Daoy (cell line): ENCODE results near the gene NEK6. TPM values are rescaled to one million over a fixed set of nuclear protein-coding genes. Genes with fewer than 3 reads are reported as not detected.

Experiments used
- DNase-seq: peaks from one replicate; pipeline ENCODE4 v3.0.0-alpha.2; 2015; ENCODE audit warnings: low read depth
- total RNA-seq: library from RNA; depleted of rRNA; stranded (reverse); fragments of >200 nt; shearing (Covaris generic); gene quantifications from 2 replicates; pipeline ENCODE4 v1.2.3, GENCODE V29; 2014

The NEK6 gene
- total RNA-seq, 1 experiment from 2014 or later, result 41.9 TPM

DNA sequence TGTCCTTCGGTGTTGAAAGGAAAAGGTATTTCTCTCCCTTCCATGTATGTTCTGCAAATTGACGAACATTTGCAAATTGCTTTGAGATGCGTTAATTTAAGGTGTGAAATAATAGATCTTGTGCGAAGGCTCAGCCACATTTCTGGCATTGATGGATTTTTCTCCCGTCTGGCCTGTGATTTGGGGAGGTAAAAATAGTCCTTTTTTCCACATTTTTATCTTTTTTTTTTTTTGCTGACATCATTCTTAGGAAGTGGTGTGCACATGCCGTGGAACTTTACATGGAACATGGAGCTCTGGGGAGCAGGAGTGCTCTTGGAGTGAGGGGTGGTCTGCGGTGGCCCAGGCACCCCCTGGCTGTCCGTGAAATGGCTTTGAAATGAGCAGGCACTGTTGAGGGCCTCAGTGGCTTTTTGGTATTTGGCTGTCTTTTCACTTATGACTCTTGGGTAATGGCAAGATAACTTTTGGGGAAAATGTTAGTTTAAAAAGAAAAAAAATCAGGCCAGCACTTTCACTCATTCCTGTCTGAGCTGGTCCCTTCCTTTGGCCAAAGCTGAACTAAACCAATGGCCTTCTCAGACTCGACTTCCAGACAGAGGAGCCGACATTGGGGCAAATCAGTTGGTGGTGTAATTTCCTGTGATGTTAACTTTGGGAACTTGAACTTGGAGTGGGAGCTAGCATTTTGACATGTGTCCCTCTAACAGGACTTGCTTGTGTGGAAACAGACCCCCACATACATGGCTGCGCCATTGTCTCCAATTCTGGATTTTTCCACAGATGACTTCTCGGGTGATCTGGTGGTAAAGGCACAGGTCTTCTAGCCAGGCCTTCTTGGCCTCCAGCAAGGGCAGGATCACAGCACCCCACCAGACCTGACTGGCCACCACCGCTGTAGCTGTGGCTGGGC lies 4.2 kb downstream of the NEK6 start:
- DNase-seq, result no peak

DNA sequence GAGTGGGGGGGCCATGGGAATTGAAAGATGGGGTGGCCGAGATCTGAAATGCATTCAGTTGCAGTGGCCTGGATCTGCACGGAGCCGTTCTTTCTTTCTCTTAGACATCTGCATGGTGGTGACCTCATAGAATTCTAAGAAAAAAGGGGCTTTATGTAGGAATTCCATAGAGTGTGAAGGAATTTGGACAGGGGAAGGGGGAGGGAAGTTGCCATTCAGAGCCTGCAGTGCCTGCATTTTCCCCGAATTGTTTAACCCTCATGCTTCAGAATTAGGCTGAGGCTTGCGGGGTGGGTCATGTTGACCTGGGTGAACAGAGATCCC lies 4.9 kb downstream of the NEK6 start:
- no peak for DNase-seq

DNA sequence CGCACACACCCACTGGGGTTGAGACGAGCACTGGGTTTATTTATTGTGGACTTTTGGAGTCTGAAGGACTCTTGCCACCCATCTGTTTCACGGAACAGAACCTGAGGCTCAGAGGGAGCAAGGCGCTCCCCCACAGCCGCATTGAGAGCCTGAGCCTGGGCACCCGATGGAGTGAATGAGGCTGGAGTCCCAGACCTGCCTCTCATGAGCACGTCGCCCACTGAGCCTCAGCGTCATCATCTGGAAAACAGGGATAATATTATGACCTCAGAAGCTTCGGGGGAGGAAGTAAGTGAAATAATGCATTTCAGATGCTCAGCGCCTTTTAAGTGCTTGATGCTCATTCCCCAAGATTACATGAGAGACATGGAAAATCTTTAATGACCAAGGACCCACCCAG lies 5.5 kb downstream of the NEK6 start:
- DNase-seq, result no peak

DNA sequence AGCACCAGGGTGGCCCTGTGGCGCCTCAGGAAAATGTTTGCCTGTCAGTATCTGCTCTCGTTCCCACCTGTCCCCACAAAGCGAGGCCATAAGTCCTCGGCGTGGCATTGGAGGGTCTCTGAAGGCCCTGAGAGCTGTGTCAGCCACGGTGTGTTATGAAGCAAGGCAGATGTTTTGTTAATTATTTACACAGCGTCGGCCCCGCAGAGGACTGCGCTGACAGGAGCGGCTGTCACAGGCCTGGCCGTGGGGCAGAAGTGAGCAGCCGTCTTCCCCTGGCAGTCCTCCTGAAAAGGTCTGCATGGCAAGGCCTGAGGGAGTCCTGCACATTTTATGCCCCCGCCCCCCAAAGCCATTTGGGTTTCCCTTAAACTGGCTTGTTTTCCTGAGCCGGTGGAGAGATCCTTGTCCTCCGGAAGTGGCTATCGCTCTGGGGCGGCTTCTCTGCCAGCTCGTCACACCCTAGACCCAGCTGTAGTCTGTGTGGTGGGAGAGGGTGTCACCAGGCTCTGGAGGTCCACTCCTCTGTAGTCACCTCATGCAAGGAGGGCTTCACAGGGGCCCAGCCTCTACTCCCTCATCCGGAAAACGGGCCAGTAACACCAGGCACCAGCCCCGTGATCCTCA lies 6.2 kb downstream of the NEK6 start:
- DNase-seq, result no peak

DNA sequence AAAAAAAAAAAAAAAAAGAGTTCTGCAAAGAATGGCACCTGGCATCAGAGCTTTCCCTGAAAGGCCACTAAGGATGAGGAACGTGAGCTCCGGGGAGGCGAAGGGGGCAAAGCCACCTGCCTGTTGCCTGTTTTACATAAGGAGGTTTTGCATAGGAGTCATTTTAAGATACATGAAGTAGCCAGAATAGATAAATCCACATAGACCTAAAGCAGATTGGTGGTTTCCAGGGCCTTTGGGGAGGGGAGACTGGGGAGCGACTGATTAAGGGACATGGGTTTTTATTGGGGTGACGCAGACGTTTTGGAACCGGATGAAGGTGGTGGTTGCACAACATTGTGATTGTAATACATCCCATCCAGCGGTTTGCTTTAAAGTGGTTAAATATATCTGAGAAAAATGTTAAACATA lies 7.1 kb downstream of the NEK6 start:
- peak; percentile 50 for DNase-seq

DNA sequence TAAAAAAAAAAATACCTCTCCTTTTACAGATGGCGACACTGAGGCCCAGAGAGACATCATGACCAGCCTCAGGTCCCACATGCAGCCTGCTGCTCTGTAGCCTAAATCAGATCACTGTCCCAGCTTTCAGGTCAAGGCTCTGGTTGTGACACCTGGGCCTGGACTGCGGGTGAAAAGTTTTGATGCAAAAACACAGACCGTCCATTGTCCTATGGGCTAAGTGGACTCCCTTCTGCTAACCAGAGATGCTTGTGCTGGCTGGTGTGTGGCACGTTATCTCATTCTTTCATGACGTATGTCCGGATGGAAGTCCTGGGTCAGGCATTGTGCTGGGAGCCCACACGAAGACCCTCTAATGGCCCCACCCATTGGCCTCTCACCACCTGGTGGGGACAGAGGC lies 7.8 kb downstream of the NEK6 start:
- DNase-seq, result no peak

DNA sequence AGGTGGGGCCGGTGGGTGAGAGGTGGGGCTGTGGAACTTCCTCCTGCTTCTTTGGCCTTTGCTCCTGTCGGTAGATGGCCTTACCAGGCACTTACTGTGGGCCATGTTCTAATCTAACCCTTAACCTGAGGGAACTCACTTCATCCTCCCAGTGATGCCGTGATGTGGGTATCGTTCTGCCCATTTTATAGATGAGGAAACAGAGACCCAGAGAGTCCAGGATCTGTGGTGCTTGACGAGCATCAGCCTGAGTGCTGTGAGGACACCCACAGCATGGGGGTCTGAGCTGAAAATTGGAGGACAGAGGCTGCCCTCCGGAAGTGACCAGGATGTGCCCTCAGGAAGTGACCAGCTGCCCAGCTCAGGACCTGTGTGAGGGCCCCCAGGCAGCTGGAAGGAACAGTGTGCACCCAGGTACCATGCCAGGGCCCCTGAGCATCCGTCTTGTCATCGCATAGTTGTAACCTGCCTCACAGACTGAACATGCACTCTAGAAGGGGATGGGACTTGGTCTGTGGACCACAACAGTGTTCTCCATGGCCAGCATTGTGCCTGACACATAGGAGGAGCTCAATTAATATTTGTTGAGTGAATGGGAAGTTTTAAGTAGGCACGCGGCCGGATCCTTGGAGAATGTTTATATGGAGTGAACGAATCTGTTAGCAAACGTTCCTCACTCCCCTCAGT lies 8.5 kb downstream of the NEK6 start:
- peak; percentile 57 for DNase-seq

DNA sequence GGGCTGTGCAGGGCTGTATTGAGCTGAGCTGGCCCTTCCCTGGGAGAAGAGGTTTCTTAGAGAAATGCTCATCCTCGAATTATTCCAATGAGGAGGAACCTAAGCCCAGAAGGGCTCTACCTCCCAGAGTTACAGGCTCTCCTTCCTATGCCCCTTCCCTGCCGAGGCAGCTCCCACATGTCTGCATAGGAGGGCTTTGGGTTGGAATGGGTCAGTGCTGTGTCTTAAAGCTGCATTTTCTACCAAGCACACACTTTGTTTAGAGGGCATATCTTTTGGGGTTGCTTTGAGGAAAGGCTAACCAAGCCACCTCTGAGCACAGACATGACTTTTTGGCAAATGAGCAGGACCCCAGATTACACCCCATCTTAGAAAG lies 9.1 kb downstream of the NEK6 start:
- no peak for DNase-seq

DNA sequence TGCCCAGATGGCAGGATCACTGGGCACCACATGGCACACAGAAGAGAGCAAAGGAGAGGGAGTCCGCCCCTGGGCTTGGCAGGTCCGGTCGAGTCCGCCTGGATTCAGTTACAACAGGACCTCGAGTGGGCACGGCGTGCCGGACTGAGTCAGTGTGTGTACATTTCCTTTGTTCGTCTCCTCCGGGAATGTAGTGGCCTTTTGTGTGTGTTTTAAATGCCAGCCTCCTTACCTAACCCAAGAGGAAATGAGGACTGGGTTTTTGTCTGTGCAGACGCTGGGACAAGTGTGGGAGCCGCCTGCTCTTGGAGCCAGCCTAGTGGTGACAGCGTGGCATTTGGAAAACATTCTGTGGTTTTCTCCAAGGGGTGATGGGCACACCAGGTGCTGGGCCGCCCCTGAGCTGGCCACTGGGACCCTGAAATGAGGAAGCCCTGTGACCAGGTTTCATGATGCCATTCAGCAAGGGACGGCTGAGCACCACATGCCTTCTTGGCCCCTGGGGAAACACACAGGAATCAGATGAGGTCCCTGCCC lies 9.6 kb downstream of the NEK6 start:
- peak; percentile 96 for DNase-seq

DNA sequence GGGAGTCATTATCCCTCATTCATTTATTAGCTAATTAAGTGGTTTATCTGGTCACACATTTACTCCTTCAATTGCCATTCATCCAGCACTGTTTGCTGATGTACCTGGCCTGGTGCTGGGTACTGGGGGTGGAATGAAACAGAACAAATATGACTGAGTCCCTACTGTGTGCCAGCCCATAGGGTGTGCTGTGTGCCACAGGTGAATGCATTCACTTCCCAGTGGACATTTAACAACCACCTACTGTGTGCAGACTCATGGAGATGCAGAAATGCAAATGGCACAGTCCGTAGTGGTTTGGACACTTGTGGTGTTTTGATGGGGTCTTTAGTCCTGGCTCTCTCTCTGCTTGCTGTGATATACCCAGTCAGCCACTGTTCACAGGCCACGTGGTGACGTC lies 10.5 kb downstream of the NEK6 start:
- DNase-seq, result no peak

DNA sequence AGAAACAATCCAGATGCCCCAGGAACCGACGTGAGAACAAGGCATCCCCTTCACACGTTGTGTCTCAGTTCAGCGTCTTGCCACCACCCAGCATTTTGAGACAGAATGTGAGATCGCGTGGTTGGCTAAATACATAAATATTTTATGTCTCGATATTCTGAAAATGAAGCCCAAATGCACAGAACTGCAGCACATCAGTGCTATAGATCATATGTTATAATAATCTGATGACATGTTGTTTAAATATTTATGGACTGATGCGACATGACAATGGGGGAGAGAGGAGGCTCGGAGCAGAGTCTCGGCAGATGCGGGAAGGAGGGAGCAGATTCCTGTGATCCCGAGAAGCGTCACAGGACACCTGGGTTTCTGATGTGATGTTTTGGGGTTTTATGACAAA lies 10.9 kb downstream of the NEK6 start:
- no peak for DNase-seq

DNA sequence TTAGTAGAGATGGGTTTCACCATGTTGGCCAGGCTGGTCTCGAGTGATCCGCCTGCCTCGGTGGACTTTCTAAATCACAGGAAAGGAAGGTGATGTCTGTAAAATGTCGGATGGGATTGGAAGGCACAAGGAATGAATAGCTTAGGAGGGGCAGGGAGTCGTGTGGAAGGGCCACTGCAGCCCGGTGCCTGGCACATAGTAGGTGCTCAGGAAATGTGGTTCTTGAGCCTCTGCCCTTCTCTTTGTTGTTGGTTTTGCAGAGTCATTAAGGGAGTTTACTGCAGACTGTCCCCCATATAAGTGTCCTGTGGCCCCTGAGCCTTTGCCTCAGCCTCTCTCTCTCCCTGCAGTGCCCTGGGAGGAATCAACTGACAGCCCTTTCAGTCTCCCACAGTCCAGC lies 11.8 kb downstream of the NEK6 start:
- DNase-seq, result no peak

DNA sequence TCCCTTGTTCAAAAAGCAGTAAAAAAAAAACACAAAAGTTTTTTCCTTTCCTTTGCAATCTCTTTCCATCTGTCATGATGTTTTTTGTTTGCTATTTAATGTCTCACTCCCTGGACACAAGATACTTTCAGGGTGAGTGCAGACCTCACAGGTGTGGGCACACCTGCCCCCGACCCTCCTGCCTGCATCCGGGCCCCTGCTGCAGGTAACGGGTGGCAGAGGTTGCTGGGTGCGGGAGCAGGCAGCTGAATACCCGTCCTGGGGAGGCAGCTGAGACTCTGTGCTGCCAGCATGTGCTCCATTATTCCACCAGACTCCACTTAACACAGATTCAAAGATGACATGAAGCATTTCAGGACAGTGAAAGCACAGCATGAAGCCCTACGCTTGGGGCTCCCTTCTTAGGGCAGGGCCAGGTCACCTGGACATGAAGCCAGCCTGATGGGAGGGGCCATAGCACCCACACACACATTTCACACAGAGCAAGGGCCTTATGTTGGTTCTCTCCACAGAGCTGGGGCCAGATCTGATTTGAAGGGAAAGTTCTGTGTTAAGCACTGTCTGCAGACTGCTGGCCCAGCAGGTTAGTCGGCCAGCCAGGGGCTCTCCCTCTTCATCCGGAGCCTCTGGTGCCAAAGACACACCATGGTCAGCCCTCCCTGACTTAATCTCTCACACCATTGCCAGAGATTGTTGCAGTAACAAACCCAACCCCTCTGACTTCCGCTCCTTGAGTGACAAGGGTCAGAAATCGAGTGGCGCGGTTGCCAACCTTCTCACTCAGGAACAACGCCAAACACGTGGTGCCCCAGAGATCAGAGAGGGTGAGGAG lies 13.0 kb downstream of the NEK6 start:
- DNase-seq, result no peak

DNA sequence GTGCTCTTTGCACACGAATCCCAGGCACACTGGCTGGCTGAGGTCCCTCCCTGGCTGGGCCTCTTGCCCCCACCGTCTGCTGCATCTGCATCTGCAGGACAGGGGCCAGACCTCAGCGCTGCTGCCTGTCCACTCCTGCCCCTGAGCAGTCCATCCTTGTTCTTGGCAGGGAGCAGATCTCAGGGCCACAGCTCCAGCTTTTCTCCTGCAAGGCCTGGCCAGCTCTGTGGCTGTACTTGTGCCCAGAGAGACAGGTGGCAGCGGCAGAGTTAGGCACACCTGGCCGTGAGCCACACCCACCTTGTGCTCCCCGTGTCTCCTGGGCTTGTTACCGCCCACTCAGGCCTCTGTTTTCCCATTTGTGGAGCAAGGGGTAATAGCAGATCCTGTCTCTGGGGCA lies 13.9 kb downstream of the NEK6 start:
- no peak for DNase-seq

DNA sequence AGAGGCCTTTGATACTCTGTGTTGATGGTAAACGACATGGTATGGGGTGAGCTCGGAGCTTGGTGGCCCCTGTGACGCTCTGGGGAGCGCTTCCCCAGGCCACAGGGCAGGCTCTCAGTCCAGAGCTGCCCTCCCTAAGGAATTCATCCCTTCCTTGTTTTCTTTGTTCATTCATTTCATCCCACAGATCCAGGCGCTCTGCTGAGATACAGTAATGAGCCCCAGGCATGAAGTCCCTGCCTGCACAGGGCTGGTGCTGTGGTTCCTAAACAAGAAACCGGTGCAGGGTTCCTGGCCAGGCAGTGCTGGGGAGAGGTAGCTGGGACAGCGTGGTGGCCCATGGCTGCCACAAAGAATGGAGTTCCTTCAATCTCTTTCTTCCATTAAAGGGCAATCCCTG lies 14.4 kb downstream of the NEK6 start:
- no peak for DNase-seq

DNA sequence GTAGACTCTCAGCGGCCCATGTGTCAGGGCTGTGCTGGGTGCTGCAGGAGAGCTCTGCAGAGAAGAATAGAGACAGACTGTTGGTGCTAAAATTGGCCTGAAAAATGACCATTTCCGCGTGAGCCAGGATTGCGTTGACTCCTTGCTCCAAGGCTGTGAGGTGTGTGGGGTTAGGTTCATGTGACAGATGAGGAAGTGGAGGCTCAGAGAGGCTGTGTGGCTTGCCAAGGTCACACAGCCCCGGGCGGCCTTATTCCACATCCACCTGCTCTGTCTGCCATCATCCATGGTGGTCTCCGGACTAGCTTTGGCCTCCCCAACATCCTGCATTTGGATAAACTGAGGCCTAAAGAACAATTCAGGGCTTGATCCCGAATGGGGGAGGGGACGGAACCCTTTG lies 15.2 kb downstream of the NEK6 start:
- DNase-seq, result no peak

DNA sequence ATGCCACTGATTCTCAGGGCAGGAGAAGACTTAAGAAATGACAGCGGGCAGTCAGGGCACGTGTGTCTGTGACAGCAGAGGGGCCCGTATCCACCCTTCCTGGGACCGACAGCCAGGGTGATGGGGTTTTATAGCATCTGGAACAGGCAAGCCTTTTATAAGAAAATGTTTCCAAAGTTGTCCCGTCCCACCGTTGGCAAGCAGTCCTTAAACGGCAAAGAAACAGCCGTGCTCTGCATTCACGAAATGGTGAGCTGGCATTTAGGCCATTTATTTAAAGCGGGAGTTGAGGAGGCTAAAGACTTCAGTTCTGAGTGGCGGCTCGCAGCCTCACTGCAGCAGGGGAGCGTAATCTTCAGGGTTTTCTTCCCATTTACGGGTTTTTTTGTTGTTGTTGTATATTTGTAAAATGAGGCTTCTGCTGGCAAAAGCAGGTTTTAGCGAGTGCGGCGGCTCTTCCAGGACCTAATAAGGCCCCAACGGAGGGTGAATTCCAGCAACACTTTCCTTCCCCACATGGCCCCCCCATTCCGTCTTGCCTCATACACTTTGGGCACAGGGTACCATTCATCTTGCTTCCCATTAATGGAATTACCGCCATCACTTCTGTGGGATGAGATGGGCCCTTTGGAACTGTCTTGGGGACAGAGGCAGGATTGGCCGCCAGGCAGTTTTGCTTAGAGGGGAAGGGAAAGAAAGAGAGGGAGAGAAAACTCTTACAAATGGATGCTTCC lies 15.8 kb downstream of the NEK6 start:
- DNase-seq, result no peak

DNA sequence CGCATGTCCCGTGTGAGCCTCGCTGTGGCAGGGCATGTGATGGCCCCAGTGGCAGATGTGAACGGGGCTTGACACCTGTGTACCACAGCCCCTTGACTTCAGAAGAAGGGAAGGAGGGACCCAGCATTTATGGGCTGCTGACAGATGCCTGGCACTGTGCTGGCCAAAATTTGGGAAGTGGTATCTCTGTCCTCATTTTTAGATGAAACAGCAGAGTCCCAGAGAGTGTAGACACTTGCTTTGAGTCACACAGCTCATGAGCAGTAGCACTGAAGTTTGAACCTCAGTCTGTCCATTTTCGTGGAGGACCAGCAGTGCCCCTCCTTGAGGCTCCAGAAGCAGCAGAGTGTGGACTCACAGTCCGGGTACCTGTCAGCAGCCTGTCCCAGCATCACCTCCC lies 16.5 kb downstream of the NEK6 start:
- DNase-seq, result no peak

DNA sequence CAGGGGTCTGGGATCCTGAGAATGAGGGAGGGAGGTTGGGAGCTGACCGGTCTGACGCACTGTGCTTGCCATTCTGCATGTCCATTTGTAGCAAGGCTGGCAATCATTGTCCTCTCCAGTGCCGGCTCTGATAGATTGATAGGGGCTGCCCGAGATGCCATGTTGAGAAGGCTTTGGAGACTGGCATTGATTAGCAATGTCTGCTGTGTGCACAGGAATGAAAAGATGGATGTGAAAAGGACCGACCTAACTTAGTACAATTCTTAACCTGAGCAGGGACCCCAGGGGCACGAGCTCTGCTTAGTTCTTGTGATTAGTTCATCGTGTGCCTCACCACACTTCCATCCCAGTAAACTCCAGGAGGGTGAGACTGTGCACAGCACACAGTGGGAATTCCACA lies 17.0 kb downstream of the NEK6 start:
- DNase-seq, result no peak

DNA sequence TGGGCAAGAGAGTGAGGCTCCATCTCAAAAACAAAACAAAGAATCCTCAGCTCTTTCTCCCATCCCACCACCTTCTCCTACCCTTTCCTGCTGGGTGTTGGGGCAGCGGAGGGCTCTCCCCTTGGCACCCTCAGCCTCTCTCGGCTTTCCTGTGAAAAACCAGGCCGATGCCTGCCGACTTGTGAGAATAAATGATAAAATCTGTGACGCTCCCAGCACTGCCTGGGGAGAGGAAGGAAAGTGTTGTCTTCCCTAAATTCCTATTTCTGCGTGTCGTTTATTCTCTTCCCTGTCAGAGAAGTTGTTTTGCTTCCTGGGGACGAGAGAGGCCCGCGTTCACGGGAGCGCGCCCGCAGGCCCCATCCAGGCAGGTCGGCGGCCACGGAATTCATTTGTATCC lies 19.7 kb downstream of the NEK6 start:
- no peak for DNase-seq

DNA sequence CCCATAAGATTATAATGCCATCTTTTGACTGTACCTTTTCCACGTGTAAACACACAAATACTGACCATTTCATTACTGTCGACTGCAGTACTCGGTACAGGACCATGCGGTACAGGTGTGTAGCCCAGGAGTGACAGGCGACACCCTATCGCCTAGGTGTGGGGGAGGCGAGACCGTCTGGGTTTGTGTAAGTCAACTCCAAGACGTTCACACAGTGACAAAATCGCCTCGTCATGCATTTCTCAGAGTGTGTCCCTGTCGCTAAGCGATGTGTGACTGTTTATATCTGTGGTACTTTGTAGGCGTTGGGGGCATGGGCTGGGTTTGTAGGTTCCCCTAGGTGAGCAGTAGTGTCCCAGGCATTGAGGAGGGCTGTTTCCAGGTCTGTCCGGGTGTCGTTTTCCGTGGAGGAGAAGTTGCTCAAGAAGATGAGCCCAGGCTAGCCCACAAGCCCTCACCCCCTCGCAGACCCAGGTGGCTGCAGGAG lies 20.3 kb downstream of the NEK6 start:
- DNase-seq, result no peak
